Right forelimb (tissue), 1 donor: Measurements from ENCODE around the gene CFTR.

Source experiments
- DNase-seq: peaks from one replicate; pipeline ENCODE4 v3.0.0-alpha.2; 2018

The CFTR gene

DNA sequence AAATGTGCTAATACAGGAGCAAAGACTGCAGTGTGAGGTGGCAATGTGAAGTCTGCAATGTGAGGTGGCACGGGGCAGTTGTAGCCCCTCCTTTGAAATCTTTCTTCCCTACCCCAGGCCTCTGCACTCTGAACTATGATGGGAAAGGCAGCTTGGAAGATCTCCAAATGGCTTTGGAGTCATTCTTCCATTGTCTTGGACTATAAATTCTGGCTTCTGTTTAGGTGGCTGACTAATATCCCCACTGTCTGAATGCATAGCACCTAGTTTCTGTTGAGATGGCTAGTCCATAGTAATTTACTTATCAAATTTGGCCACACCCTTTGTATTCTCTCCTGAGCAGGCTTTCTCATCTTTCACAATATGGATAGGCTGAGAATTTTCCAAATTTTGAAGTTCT lies 175.0 kb downstream of the CFTR start:
- no peak for DNase-seq

DNA sequence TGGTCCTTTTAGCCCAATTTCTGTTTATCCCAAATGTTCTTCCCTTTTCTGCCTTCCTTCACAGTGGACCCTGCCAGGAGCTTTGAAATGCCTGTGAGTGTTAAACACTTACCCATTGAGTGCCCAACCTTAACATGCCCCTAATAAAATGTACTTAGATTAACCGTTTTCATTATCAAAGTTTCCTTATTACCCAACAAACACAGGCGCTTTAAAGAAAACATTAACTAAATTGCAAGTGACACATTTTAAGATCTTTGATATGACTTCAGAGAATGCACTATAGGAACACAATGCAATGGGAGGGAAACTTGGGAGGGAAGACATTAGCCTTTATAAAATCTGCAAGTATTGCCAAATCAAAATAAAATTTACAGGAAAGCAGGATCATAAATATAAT lies 177.0 kb downstream of the CFTR start:
- DNase-seq: no peak

DNA sequence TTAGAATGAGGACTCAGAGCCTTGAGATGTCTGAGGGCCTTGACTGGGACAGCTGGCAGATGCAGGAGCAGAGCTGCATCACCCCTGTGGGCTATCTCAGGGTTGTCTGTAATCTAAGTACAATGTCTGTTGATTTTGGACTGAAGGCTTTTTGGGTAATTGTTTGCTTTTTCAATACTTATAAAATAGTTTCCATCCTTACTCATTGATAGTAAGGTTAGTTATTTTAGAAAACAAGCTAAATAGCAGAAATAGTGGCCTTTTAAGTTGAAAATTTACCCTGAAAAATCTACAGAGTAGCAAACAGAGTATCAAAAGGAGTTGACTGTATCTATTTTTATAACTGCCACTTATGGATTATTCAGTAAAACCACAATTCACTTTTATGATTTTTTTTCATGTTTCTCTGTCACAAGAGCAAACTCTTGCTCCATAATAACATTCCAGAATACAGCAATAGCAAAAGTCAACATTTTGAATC lies 179.7 kb downstream of the CFTR start:
- DNase-seq: no peak

DNA sequence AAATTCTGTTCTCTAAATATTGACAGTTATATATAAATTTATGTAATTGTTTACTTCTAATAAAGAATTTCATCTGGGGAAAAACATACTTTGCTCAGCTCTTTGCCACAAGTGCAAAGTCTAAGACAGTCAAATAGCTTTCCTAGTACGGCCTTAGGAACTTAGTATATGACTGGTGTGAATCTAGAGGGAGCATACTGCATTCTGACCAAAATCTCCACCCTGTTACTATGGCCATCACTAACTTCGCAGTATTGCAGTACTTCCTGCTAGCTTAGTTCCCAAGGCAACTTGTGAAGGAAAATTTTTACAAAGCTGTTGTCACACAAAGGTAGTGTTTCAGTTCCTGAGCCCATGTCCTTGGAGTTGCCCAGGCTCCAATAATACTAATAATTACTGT lies 181.5 kb downstream of the CFTR start:
- DNase-seq: no peak

DNA sequence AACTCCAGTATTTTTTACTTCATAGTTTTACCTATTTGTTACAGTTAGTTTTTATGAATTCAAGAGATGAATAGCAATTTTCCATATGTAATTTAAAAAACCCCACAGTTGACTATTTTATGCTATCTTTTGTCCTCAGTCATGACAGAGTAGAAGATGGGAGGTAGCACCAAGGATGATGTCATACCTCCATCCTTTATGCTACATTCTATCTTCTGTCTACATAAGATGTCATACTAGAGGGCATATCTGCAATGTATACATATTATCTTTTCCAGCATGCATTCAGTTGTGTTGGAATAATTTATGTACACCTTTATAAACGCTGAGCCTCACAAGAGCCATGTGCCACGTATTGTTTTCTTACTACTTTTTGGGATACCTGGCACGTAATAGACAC lies 184.2 kb downstream of the CFTR start:
- no peak for DNase-seq

DNA sequence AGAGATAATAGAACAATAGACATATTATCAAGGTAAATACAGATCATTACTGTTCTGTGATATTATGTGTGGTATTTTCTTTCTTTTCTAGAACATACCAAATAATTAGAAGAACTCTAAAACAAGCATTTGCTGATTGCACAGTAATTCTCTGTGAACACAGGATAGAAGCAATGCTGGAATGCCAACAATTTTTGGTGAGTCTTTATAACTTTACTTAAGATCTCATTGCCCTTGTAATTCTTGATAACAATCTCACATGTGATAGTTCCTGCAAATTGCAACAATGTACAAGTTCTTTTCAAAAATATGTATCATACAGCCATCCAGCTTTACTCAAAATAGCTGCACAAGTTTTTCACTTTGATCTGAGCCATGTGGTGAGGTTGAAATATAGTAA lies 185.5 kb downstream of the CFTR start:
- no peak for DNase-seq

GRCh38 chr7:117666031-117666430 lies 186.2 kb downstream of the CFTR start:
- DNase-seq: no peak

- no peak for DNase-seq
Measured at GRCh38 chr7:117666689-117667088, 186.9 kb downstream of the CFTR start.

GRCh38 chr7:117667456-117667855 lies 187.6 kb downstream of the CFTR start:
- no peak for DNase-seq

DNA sequence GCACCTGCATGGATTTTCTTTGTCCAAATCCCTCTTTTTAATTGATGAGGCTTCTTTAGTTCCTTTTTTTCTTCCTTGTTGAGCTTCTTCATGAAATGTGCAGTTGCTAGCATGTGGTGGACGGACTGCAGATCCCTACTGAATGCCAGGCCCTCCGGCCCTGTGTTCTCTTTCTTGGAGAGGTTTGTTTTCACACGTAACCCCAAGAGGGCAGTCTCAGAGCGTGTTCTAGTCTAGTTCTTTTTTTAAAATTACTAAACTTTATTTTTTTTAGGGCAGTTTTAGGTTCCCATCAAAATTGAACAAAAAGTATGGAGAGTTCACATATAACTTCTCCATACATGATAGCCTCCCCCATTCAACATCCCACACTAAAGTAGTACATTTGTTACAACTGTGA lies 190.0 kb downstream of the CFTR start:
- DNase-seq: no peak

DNA sequence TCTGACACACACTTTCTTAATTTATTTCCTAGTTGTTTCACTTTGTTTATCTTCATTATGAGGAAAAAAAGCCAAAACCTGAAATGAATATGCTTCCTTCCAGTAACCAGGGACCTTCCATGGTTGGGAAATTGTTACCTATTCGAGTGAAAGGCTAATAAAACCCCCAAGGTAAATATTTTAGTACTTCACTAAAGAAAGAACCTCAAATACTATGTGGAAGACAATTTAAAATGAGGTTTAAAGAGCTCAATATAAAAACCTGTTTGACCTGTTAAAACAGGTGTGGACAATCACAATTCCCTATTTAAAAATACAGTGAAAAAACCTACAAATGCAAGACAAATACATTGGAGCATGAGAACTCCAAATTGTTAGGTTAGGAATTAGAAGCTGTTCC lies 192.6 kb downstream of the CFTR start:
- no peak for DNase-seq

- DNase-seq: no peak
Measured at GRCh38 chr7:117673367-117673766, 193.5 kb downstream of the CFTR start.

GRCh38 chr7:117673839-117674238 lies 194.0 kb downstream of the CFTR start:
- DNase-seq: no peak

DNA sequence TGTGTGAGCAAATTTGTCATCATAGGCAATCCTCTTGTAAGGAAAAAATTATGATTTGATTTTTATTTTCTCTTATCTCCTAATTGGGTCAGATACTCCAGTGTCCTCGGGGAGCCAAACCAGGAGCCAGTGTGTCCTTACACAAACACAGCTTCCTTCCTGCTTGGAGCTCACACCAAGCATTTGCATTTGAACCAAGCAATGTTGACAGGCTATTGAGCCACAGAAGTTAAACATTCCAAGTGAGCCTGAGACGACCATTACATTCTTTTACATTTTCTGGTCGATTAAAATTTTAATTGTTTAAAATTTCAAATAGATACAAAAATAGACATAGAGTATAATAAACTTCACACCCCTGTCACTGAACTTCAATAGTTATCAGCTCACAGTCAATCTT lies 194.8 kb downstream of the CFTR start:
- DNase-seq: no peak

GRCh38 chr7:117675497-117676435 lies 195.9 kb downstream of the CFTR start:
- DNase-seq: no peak

DNA sequence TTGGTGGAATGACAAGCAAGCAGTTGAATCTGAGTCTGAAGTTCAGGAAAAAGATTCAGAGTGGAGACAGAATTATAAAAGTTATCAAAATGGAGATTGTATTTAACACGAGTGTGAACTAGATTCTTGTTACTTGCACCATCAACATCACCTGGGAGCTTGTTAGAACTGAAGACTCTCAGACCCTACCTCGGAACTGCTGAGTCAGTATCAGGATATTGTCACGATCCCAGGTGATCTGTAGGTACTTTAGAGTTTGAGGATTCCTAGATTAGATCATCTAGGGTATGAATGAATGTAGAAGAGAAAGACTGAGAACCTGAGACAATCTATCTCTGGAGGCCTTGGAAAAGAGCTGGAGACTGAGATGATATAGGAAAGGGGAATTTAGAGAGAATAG lies 199.3 kb downstream of the CFTR start:
- no peak for DNase-seq

DNA sequence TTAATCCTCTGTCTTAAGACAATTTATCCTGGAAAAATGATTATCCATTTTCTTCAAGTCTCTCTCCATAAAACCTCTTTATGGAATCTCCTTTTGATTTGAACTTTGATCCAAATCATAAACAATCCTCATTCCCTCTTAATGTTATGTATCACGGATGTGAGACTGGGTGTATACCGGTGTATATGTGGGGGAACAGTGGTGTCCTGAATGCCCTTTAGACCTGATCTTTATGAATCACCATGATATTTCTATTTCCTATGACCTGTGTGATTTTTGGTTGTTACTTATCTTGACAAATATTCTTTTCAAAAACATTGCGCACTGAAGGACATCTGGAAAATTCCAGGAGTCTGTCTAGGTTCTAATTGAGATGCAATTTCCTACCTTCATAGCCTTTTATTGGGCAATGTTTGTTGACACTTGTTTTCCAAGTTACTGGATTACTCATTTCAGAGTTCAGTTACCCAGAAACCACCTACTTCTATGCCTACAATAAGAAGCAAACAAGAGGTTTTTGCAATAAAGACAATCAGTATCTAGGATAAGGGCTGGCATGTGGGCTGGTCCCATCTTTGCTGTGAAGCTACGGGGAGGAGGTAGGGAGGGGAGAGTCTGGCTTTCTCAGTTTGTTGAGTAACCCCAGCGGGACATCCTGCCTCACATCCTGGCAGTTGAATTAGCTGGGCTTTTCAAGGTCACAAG lies 203.0 kb downstream of the CFTR start:
- no peak for DNase-seq

- no peak for DNase-seq
Measured at GRCh38 chr7:117683430-117684175, 203.8 kb downstream of the CFTR start.

- no peak for DNase-seq
Measured at GRCh38 chr7:117685795-117686194, 206.0 kb downstream of the CFTR start.

- no peak for DNase-seq
Measured at GRCh38 chr7:117686311-117686935, 206.6 kb downstream of the CFTR start.

GRCh38 chr7:117688126-117688525 lies 208.3 kb downstream of the CFTR start:
- DNase-seq: no peak

- no peak for DNase-seq
Measured at GRCh38 chr7:117689406-117689805, 209.6 kb downstream of the CFTR start.

DNA sequence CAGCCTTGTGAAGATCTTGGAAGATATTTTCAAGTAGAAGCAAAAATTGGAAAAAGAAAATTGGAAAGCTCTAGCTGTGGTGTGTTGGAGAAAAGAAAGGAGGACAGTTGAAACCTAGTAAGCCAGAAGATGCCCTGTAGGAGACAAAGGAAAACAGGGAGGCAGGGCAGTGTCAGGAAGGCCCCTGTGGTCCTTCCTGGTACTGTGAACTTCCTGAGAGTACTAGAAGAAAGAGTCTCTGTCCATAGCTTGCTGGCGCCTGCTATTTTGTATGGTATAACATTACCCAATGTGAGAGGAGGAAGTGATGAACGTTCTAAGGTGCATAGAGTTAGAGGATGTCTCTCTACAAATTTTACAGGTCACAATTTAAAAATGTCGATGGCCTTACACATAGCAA lies 210.3 kb downstream of the CFTR start:
- no peak for DNase-seq
